Transverse colon (tissue), 4 donors: Measurements from ENCODE around the gene SPARC. TPM values are rescaled to one million over a fixed set of nuclear protein-coding genes. Genes with fewer than 3 reads are reported as not detected.

Source experiments
- DNase-seq: peaks from one replicate; pipeline ENCODE4 v3.0.0-alpha.2; 2019
- H3K27ac ChIP-seq, 4 donors: fragments of 200-600 bp; sonication (generic); 2 replicates each; pipeline ENCODE4 v1.5.1; 2016 to 2018; ENCODE audit warnings: inconsistent platforms in 4 of 4
- H3K27me3 ChIP-seq: fragments of 200-600 bp; sonication (generic); 2 replicates; pipeline ENCODE4 v1.5.1; 2017; ENCODE audit warnings: inconsistent platforms
- H3K36me3 ChIP-seq, 4 donors: fragments of 200-600 bp; sonication (generic); 2 replicates each; pipeline ENCODE4 v1.5.1; 2017 to 2019; ENCODE audit warnings: inconsistent platforms in 4 of 4
- H3K4me1 ChIP-seq, 4 donors: fragments of 200-600 bp; sonication (generic); 2 replicates each; pipeline ENCODE4 v1.5.1; 2017 to 2020; ENCODE audit warnings: inconsistent platforms in 4 of 4
- H3K4me3 ChIP-seq, 4 donors: fragments of 200-600 bp; sonication (generic); 1 replicate in 1 of 4; 2 replicates in 3 of 4; pipeline versions ENCODE4 v1.5.1 to v1.6.1; 2017 to 2019; ENCODE audit warnings: inconsistent platforms in 4 of 4
- H3K9me3 ChIP-seq, 2 donors: fragments of 200-600 bp; sonication (generic); 2 replicates each; pipeline ENCODE4 v1.5.1; 2017 to 2019; ENCODE audit warnings: inconsistent platforms in 2 of 2
- CTCF ChIP-seq, 5 experiments: fragments of 200-600 bp in 3 of 5; fragments of 450-650 bp in 2 of 5; sonication (generic) in 3 of 5; IDR thresholded peaks; 1 replicate in 2 of 5; 2 replicates in 3 of 5; pipeline ENCODE4 v1.5.1; 2016 to 2017; ENCODE audit warnings: antibody characterized with exemption in 5 of 5, inconsistent platforms in 3 of 5, mild to moderate bottlenecking in 2 of 5, moderate library complexity in 1 of 5
- EP300 ChIP-seq: sonication (generic); formaldehyde crosslinking; IDR thresholded peaks from one replicate; pipeline ENCODE4 v1.6.1; 2017; ENCODE audit warnings: antibody characterized with exemption, low read depth
- POLR2A ChIP-seq: fragments of 450-650 bp; IDR thresholded peaks from one replicate; pipeline ENCODE4 v1.6.1; 2016; ENCODE audit warnings: antibody characterized with exemption, mild to moderate bottlenecking, moderate library complexity
- POLR2AphosphoS5 ChIP-seq, 3 donors: sonication (generic); formaldehyde crosslinking; IDR thresholded peaks; one replicate each; pipeline ENCODE4 v1.6.1; 2016; ENCODE audit warnings: antibody characterized with exemption in 3 of 3
- WGBS, 2 donors: methylation state at CpG; one replicate each; pipeline ENCODE4 v1.1.5; 2018; ENCODE audit warnings: low coverage in 1 of 2; 5-methylcytosine and 5-hydroxymethylcytosine counted together
- in situ Hi-C, 4 donors: fragments of 200-750 bp; cut with MboI; loops; one replicate each; pipeline versions ENCODE4 v1.15.0 to v1.15.1; 2017; ENCODE audit warnings: low sequenced_read_pairs in 3 of 4, low pct_ligation_motif_present in 1 of 4, low pct_unique_long_range_greater_than_20kb in 1 of 4
- intact Hi-C: fragments of 100-400 bp; cut with DNase I; formaldehyde crosslinking; loops from one replicate; pipeline ENCODE4 v1.15.1; 2023; ENCODE audit warnings: low total_unique reads
- total RNA-seq, 4 donors: library from RNA; depleted of rRNA; stranded (reverse); fragments of >200 nt; gene quantifications; one replicate each; pipeline ENCODE4 v1.1.0, GENCODE V29; 2016

SPARC gene
- total RNA-seq, 4 donors from 2014 or later, result 47.9 to 267 (median 85.1) TPM

- TF ChIP-seq POLR2AphosphoS5 (IDR thresholded peaks at IDR 0.05), result no peak
- TF ChIP-seq CTCF (IDR thresholded peaks at IDR 0.05), result no peak
- TF ChIP-seq POLR2A, result no peak
- no peak for TF ChIP-seq EP300
- no peak for DNase-seq
- 77% methylated on average over 9 of the region's 9 CpGs; no CpG with 5 or more reads in 1 of the 2 donors for WGBS, 2 donors
- intact Hi-C loops (no loop called here), in situ Hi-C loops (no loop called here)
- no peaks in the 10 kb centered on the region for H3K4me1 ChIP-seq
- no peaks in the 10 kb centered on the region for H3K36me3 ChIP-seq
- H3K27ac ChIP-seq, result no peak overlapping the region
- H3K4me3 ChIP-seq, result no peak overlapping the region
- H3K9me3 ChIP-seq, result no peaks in the 10 kb centered on the region
- no peaks in the 10 kb centered on the region for H3K27me3 ChIP-seq
Measured at GRCh38 chr5:151625285-151625684, 61.4 kb downstream of the SPARC start.

- TF ChIP-seq POLR2AphosphoS5 (IDR thresholded peaks at IDR 0.05) (no peak), EP300 (no peak), CTCF (IDR thresholded peaks at IDR 0.05) (no peak), POLR2A (no peak)
- in situ Hi-C loops, result no loop called here
- Histone ChIP-seq H3K27me3 (no peaks in the 10 kb centered on the region), H3K4me1 (no peaks in the 10 kb centered on the region), H3K9me3 (no peaks in the 10 kb centered on the region), H3K4me3 (no peak overlapping the region), H3K27ac (no peak overlapping the region), H3K36me3 (no peaks in the 10 kb centered on the region)
- WGBS, 2 donors, result 54 to 71% methylated on average over 7 to 8 of the region's 8 CpGs
- no peak for DNase-seq
- intact Hi-C loops, result no loop called here
Measured at GRCh38 chr5:151624476-151624875, 62.2 kb downstream of the SPARC start.

GRCh38 chr5:151622367-151623088 is 64.2 kb downstream of the SPARC start:
- H3K27ac ChIP-seq, result no peak overlapping the region
- DNase-seq, result no peak
- H3K27me3 ChIP-seq, result peaks cover 4% of the 10 kb centered on the region
- intact Hi-C loops (no loop called here), in situ Hi-C loops (no loop called here)
- H3K4me3 ChIP-seq, result no peak overlapping the region
- no peaks in the 10 kb centered on the region for H3K9me3 ChIP-seq
- WGBS, 2 donors, result 48 to 82% methylated on average over 4 to 12 of the region's 12 CpGs
- no peaks in the 10 kb centered on the region for H3K4me1 ChIP-seq
- no peaks in the 10 kb centered on the region for H3K36me3 ChIP-seq
- TF ChIP-seq POLR2AphosphoS5 (IDR thresholded peaks at IDR 0.05) (no peak), POLR2A (no peak), EP300 (no peak), CTCF (IDR thresholded peaks at IDR 0.05) (no peak)

- H3K9me3 ChIP-seq, result no peaks in the 10 kb centered on the region
- H3K4me3 ChIP-seq, result no peak overlapping the region
- in situ Hi-C loops, result no loop called here
- intact Hi-C loops, result no loop called here
- TF ChIP-seq EP300 (no peak), CTCF (IDR thresholded peaks at IDR 0.05) (no peak), POLR2A (no peak)
- 89% methylated on average over 6 of the region's 6 CpGs; no CpG with 5 or more reads in 1 of the 2 donors for WGBS, 2 donors
- no peaks in the 10 kb centered on the region for H3K36me3 ChIP-seq
- DNase-seq, result no peak
- no peak overlapping the region for H3K27ac ChIP-seq
- H3K27me3 ChIP-seq, result peaks cover 4% of the 10 kb centered on the region
- H3K4me1 ChIP-seq, result no peaks in the 10 kb centered on the region
Measured at GRCh38 chr5:151620461-151620840, 66.3 kb downstream of the SPARC start.
